Fibroblast of lung (primary cell): ENCODE measurements around the gene SLC35B4.

Experiments used
- CTCF ChIP-seq, 2 donors: IDR thresholded peaks in 1 of 2; conservative IDR thresholded peaks in 1 of 2; 1 replicate in 1 of 2; 2 replicates in 1 of 2; pipeline ENCODE4 v1.5.1; 2011 to 2012; ENCODE audit warnings: low read length in 2 of 2, control low read depth in 1 of 2, inconsistent platforms in 1 of 2, low read depth in 1 of 2, mild to moderate bottlenecking in 1 of 2
- EZH2 ChIP-seq: IDR thresholded peaks from 2 replicates; pipeline ENCODE4 v1.5.1; 2012; ENCODE audit warnings: low read length, control low read depth, mild to moderate bottlenecking; ENCODE audit errors: missing control alignments

GRCh38 chr7:134308548-134308947 is 8.2 kb downstream of the SLC35B4 start:
- TF ChIP-seq CTCF (conservative IDR thresholded peaks at IDR 0.05 in 1 of 2, IDR thresholded peaks at IDR 0.05 in 1 of 2; ENCODE audit: low read depth in 1 of 2, low read length in 2 of 2) = no peak
- TF ChIP-seq EZH2 = no peak
